SK-N-SH treated with all-trans-retinoic acid at 6 μM for 48 hours (cell line): Measurements from ENCODE around the gene TGFB2.

ENCODE experiments used
- RARB ChIP-seq: fragments of 250-450 bp; sonication (Bioruptor Pico); IDR thresholded peaks from 2 replicates; pipeline ENCODE4 v1.8.0; 2021; ENCODE audit warnings: mild to moderate bottlenecking, moderate library complexity
- SNAI2 ChIP-seq: fragments of 250-450 bp; sonication (Bioruptor Pico); IDR thresholded peaks from 2 replicates; pipeline ENCODE4 v1.5.0; 2020; ENCODE audit warnings: mild to moderate bottlenecking, moderate library complexity
- ZFP30 ChIP-seq: fragments of 450-650 bp; formaldehyde crosslinking; IDR thresholded peaks from 2 replicates; pipeline ENCODE4 v1.5.0; 2022; ENCODE audit warnings: mild to moderate bottlenecking, moderate library complexity
- ZNF70 ChIP-seq: fragments of 450-650 bp; formaldehyde crosslinking; IDR thresholded peaks from 2 replicates; pipeline ENCODE4 v1.5.0; 2020; ENCODE audit warnings: mild to moderate bottlenecking, moderate library complexity

DNA sequence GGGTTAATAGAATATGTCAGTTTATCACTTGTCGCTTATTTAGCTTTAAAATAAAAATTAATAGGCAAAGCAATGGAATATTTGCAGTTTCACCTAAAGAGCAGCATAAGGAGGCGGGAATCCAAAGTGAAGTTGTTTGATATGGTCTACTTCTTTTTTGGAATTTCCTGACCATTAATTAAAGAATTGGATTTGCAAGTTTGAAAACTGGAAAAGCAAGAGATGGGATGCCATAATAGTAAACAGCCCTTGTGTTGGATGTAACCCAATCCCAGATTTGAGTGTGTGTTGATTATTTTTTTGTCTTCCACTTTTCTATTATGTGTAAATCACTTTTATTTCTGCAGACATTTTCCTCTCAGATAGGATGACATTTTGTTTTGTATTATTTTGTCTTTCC is 98.1 kb downstream of the TGFB2 start:
- TF ChIP-seq RARB (CRISPR knock-in tag) (no peak), ZFP30 (no peak), SNAI2 (no peak), ZNF70 (CRISPR knock-in tag) (no peak)
